ENCODE data around the gene UGT8.

UGT8 gene

GRCh38 chr4:114690571-114690970 lies 92.0 kb downstream of the UGT8 start:
- Mint-ChIP-seq H3K27ac (no peak overlapping the region), H3K4me3 (no peak overlapping the region), H3K4me1 (ENCODE audit: low read depth) (no peaks in the 10 kb centered on the region), H3K9me3 (no peaks in the 10 kb centered on the region), H3K27me3 (no peaks in the 10 kb centered on the region), H3K36me3 (ENCODE audit: low read depth) (no peaks in the 10 kb centered on the region)
- intact Hi-C loops (cut with micrococcal nuclease), result no loop called here

DNA sequence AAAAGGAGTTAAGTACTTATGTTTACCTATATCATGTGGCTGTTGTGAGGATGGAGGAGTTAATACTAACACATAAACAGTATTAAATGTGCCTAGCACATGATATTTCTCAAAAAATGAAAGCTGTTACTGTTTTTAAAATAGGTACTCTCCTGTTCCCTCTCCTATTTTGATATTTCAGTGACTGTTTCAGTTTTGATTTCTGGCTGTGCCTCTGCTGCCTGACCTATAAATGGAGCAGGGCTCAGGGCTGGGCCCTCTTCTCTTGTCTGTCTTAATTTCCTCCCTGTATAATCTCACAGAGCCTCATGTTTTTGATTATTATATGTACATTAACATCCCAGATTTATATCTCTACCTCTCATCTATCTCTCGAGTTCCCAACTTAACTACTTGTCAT lies 93.3 kb downstream of the UGT8 start:
- Mint-ChIP-seq H3K4me3 (no peak overlapping the region), H3K27ac (no peak overlapping the region), H3K27me3 (no peaks in the 10 kb centered on the region), H3K36me3 (ENCODE audit: low read depth) (no peaks in the 10 kb centered on the region), H3K9me3 (no peaks in the 10 kb centered on the region), H3K4me1 (ENCODE audit: low read depth) (no peaks in the 10 kb centered on the region)
- intact Hi-C loops (cut with micrococcal nuclease), result no loop called here

- H3K4me1 Mint-ChIP-seq (ENCODE audit: low read depth), result no peaks in the 10 kb centered on the region
- no peak overlapping the region for H3K4me3 Mint-ChIP-seq
- intact Hi-C loops (cut with micrococcal nuclease), result no loop called here
- no peaks in the 10 kb centered on the region for H3K9me3 Mint-ChIP-seq
- no peaks in the 10 kb centered on the region for H3K36me3 Mint-ChIP-seq (ENCODE audit: low read depth)
- H3K27me3 Mint-ChIP-seq, result no peaks in the 10 kb centered on the region
- no peak overlapping the region for H3K27ac Mint-ChIP-seq
Measured at GRCh38 chr4:114692958-114693357, 94.4 kb downstream of the UGT8 start.

GRCh38 chr4:114694770-114695169 lies 96.2 kb downstream of the UGT8 start:
- no peaks in the 10 kb centered on the region for H3K27me3 Mint-ChIP-seq
- H3K27ac Mint-ChIP-seq, result no peak overlapping the region
- no peaks in the 10 kb centered on the region for H3K36me3 Mint-ChIP-seq (ENCODE audit: low read depth)
- H3K9me3 Mint-ChIP-seq, result no peaks in the 10 kb centered on the region
- H3K4me3 Mint-ChIP-seq, result no peak overlapping the region
- intact Hi-C loops (cut with micrococcal nuclease), result loop anchor here (2.0 kb wide), 3 partner anchors 308 to 1416 kb away; no protein-coding TSS in a partner anchor
- H3K4me1 Mint-ChIP-seq (ENCODE audit: low read depth), result no peaks in the 10 kb centered on the region

- intact Hi-C loops (cut with micrococcal nuclease), result no loop called here
- H3K27ac Mint-ChIP-seq, result no peak overlapping the region
- H3K4me1 Mint-ChIP-seq (ENCODE audit: low read depth), result no peaks in the 10 kb centered on the region
- H3K36me3 Mint-ChIP-seq (ENCODE audit: low read depth), result no peaks in the 10 kb centered on the region
- H3K27me3 Mint-ChIP-seq, result no peaks in the 10 kb centered on the region
- no peaks in the 10 kb centered on the region for H3K9me3 Mint-ChIP-seq
- H3K4me3 Mint-ChIP-seq, result no peak overlapping the region
Measured at GRCh38 chr4:114698231-114698630, 99.6 kb downstream of the UGT8 start.

DNA sequence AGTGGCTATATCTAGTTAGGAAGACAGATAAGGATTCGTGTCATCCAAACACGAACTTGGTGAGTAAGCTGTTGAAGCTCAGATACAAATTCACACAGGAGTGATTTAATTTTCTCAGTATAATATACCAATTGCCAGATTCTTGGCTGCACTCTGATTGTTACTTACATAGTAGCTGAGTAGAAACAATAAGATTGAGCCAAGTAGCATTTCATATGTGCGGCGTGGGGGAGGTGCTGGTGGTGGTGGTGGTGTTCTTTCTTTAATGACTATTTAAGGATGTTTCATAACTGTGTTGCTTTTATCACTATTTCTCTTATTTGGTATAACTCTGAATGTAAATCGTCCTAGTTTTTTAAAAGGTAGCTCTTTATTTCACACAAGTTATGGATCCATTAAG lies 102.9 kb downstream of the UGT8 start:
- intact Hi-C loops (cut with micrococcal nuclease), result no loop called here
- Mint-ChIP-seq H3K27me3 (no peaks in the 10 kb centered on the region), H3K36me3 (ENCODE audit: low read depth) (no peaks in the 10 kb centered on the region), H3K9me3 (no peaks in the 10 kb centered on the region), H3K4me3 (no peak overlapping the region), H3K27ac (no peak overlapping the region), H3K4me1 (ENCODE audit: low read depth) (no peaks in the 10 kb centered on the region)

DNA sequence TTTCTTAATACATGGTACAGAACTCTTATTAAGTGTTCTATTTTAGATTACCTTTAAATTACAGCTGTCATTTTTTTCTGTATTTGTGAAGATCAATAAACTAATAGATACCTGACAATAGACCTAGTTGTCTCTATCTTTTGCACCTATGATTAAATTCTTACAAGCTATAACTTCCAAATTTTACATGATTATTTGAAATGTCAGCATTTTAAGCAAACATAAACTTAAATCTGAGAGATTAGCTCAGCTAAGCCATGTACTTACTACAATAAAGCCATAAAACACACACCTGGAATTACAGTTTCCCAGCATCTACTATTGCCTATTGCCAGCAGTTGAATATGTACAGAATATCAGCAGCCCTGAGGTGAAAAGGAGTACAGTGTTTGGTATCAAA lies 118.8 kb downstream of the UGT8 start:
- Mint-ChIP-seq H3K4me3 (no peak overlapping the region), H3K27ac (no peak overlapping the region), H3K9me3 (no peaks in the 10 kb centered on the region), H3K36me3 (ENCODE audit: low read depth) (no peaks in the 10 kb centered on the region), H3K4me1 (ENCODE audit: low read depth) (no peaks in the 10 kb centered on the region), H3K27me3 (no peaks in the 10 kb centered on the region)
- intact Hi-C loops (cut with micrococcal nuclease), result no loop called here

GRCh38 chr4:114725066-114725465 lies 126.5 kb downstream of the UGT8 start:
- no peak overlapping the region for H3K4me3 Mint-ChIP-seq
- H3K27ac Mint-ChIP-seq, result no peak overlapping the region
- H3K9me3 Mint-ChIP-seq, result no peaks in the 10 kb centered on the region

GRCh38 chr4:114727461-114727860 lies 128.9 kb downstream of the UGT8 start:
- H3K4me1 Mint-ChIP-seq (ENCODE audit: low read depth), result no peaks in the 10 kb centered on the region
- H3K27me3 Mint-ChIP-seq, result no peaks in the 10 kb centered on the region
- H3K36me3 Mint-ChIP-seq (ENCODE audit: low read depth), result no peaks in the 10 kb centered on the region
- H3K4me3 Mint-ChIP-seq, result no peak overlapping the region
- no peaks in the 10 kb centered on the region for H3K9me3 Mint-ChIP-seq
- no peak overlapping the region for H3K27ac Mint-ChIP-seq
- intact Hi-C loops (cut with micrococcal nuclease), result no loop called here

More at GRCh38 chr4:114725066-114725465, 126.5 kb downstream of the UGT8 start:
- intact Hi-C loops (cut with micrococcal nuclease), result no loop called here
- Mint-ChIP-seq H3K27me3 (no peaks in the 10 kb centered on the region), H3K36me3 (ENCODE audit: low read depth) (no peaks in the 10 kb centered on the region), H3K4me1 (ENCODE audit: low read depth) (no peaks in the 10 kb centered on the region)
